HG03280 (cell line): ENCODE data around the gene SUSD3.

Source experiments
- ATAC-seq: cut with Tn5 transposase; IDR thresholded peaks from one replicate; pipeline ENCODE4 v1.9.1; 2021; ENCODE audit warnings: mild to moderate bottlenecking, moderate library complexity; ENCODE audit not compliant: unreplicated experiment

Gene SUSD3

DNA sequence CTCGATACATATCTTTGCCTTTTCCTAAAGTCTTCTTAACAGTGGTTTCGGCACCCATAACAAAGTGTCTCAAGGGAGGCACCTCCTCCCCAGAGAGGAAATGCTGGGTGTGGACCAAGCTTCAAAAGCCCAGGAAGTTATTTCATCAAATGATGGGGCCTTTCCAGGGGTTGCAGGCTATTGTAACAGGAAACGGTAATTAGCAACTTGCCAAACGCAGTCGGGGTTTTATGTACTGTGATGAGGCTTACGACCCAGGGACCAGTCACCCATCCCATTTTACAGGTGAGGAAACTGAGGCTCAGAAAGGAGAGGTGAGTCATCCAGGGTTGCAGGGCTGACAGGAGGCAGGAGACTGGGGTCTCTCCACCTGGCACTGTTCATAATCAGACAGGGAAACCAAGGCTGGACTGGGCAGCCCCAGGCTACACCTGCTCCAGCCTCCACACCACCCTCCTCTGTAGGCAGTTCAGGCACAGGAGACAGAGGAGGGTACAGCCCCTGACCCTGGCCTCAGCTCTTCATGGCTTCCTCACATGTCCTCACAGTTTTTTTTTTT, 30.0 kb upstream of the SUSD3 start:
- ATAC-seq = no peak

DNA sequence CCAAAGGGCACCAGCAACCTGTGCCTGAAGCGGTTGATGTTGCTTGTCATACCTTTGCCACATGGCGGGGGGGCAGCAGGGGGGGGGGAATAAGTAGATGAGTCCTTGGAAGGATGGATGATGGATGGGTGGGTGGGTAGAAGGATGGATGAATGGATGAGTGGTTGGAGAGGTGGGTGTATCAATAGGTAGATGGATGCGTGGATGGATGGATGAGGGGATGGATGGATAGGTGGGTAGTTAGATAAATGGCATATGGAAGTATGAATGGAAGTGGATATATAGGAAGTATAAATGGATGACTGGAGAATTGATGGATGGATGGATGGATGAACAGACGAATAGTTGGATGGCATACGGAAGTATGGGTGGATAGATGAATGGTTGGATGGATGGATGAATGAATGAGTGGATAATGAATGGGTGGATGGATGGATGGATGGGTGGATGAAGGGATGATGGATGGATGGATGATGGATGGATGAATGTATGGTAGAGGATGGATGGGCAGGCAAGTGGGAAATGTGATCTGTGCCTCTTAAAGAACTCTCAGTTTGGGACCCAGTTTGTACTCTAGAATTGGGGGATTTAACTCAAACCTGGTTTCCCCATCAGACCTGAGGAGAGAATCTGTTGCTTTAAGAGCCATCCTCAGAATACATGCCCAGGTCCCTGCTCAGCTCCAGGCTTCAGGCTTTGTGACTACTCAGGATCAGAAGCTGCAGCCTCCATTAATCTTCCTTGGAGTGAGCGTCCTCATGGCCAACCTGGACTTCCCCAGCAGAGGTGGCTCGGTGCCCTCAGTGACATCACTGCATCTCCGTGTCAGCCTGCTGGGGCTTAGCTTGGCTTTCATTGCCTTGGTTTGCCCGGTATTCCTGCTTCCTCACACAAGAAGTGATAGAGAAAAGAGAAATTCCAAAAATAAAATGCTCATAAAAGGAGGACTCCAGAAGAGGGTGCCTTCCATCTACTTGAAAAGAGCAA, 27.6 kb upstream of the SUSD3 start:
- no peak for ATAC-seq

DNA sequence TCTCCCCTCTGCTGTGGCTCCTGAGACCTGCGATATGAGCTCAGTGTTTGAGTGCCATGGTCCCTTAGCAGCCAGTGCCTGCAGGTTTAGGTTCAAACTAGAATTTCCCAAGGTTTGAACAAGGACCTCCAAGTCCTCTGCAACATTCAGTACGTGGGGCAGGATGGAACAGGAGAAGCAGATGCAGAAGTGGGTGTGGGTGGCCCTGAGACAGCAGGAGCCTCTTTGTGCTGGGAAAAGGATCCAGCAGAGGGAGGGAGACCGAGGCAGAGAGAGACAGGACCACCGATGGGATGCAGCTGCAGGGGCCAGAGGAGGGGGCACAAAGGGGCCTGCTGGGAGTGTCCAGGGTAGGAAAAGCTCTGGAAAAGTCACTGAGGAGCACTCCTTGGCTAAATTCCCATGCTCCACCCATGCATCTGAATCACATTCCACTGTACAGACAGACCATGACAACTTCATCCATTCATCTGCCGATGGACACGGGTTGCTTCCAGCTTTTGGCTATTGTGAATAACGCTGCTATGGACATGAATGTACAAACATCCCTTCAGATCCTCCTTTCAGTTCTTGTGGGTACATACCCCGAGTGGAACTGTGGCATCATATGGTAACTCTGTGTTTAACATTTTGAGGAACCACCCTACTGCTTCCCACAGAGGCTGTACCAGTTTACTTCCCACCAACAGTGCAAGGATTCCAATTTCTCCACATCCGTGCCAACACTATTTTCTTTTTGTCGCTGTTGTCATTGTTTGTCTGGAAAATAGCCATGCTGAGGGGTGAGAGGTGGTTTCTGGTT, 26.7 kb upstream of the SUSD3 start:
- ATAC-seq = no peak

DNA sequence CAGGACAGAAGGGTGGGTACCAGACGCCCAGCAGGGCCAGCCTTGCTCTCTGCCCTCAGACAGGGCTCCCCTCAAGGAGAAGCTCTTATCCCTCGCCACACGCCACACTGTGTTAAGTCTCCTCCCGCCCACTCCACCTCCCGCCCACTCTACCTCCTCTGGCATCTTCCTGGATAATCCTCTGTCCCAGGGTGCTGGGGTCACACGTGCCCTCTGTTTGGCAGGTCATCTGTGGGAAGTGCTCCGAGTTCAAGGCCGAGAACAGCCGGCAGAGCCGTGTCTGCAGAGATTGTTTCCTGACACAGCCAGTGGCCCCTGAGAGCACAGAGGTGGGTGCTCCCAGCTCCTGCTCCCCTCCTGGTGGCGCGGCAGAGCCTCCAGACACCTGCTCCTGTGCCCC, 26.0 kb upstream of the SUSD3 start:
- no peak for ATAC-seq

DNA sequence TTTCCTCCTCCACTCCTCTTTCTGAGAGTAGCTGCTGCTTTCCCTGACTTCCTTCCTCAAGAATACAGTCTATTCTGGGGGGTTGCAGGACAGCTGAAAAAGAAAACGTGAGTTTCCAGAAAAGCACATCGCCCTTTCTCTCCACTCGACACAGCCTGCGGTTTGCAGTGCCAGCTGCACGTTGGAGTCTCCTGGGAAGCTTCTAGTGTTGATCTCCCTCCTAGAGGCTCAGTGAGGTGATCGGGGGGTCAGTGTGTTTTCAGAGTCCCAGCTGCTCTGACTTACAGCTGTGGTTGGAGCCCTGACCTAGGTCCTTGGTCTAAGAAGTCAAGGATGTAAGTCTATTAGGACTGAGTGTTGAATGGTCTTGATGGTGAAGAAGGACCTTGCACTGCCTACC, 25.0 kb upstream of the SUSD3 start:
- ATAC-seq = no peak

DNA sequence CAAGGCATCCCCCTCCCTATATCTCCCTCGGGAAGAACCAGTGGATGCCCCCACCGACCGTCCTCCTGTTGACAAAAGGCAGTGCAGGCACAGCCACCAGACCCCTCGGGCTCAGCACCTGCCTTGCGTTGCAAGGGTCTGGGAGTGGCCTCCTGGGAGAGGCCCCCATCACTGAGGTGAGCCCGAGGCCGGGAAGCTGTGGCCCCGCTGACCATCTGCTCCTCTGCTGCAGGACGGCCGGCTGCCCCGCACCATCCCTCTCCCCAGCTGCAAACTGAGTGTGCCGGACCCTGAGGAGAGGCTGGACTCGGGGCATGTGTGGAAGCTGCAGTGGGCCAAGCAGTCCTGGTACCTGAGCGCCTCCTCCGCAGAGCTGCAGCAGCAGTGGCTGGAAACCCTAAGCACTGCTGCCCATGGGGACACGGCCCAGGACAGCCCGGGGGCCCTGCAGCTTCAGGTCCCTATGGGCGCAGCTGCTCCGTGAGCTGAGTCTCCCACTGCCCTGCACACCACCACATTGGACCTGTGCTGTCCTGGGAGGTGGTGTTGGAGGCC, 23.3 kb upstream of the SUSD3 start:
- no peak for ATAC-seq

DNA sequence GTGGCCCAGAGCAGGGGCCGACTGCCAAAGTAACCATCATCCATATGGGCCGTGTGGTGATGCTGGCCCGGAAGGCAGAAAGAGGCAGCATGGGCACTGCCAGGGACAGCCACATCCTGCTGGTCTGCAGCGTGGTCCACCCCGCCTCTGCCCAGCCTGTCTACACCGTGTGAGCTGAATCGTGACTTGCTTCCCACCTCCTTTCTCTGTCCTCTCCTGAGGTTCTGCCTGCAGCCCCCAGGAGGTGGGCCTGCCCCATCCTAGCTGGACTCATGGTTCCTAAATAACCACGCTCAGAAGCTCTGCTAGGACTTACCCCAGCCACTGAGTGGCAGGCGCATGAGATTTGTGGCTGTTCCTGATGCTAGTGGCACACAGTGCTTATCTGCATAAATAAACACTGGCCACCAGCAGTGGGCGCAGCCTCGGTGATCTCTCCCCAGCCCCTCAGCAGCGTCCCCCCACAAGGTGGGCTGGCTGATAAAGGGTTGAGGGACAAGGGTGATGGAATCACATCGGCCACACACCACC, 22.6 kb upstream of the SUSD3 start:
- ATAC-seq = no peak

DNA sequence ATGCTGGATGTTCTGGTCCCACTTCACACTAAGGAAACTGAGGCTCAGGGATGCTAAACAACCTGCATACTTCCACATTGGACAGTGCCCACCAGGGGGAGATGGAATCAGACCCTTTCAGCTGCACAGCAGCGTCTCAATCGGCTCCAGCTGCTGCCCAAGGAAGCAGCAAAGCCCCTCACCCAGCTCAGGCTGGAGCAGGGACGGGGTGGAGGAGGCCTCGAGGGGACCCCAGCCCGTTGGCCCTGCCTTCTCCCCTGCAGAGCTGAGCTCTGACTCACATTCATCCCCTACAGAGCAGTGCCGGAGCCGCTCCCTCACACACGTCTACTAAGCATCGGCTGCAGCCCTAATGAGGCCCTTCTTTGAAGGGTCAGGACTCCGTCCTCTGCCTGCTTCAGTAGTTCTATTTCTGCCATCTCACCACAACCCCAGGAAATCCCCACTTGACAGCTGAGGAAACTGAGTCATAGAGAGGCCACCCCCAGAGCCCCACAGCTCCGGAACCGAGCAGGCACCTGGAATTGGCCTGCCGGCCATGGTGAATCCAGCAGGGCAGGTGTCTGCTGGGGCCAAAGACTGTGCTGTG, 21.5 kb upstream of the SUSD3 start:
- no peak for ATAC-seq

DNA sequence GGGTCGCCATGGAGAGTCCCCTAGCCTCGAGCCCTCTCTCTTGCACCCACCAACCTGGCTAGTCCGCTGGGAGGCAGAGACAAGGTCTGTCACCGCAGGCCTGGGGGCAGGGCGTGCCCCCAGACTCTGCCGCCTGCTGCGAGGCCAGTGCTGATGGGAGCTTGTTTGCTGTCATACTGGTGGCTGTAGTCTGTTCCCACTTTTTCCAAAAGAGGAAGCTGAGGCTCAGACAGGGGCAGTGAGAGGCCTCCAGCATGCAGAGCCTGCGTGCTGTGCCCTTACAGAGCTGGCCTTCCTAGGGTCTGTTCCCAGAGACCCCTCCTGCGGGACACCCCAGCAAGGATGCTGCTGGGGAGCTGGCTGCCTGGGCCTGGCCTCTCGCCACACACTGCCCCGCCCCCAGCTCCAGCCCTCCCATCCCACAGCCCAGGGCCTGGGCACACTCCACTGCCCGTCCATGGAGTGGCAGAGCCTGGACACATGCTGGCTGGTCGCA, 21.0 kb upstream of the SUSD3 start:
- no peak for ATAC-seq

DNA sequence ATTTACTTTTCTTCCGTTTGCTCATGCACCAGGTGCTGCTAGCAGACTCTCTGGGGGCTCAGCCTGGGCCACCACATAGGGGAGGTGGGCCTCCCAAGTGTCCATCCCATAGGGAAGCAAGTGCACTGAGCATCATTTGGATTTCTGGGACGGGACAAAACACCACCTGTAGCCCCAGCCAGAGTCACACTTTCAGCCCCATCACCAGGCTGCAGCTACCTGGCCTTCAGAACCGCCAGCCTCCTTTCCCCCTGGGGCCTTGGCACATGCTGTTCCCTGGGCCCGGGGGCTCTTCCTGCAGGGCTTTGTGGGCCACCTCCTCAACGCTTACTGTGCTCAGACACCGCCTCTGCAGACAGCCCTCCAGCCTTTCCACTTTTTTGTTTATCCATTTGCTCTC, 19.6 kb upstream of the SUSD3 start:
- ATAC-seq = no peak

DNA sequence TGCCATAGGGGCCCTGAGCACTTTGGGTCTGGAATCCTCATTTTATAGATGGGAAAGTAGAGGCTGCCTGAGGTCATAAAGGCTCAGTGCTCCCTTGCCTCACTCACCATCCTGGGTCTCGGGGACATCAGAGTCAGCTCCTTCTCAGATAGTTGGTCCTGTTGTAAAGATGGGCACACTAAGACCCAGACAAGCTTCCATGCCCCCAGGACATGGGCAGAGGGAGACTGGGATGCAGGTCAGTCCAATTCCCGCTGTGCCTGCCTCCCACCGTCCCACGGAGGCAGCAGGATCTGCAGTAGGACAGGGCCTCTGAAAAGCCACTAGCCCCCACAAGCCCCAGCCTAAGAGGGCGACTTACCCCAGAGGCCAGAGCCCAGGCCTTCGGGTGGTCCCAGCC, 19.0 kb upstream of the SUSD3 start:
- no peak for ATAC-seq

DNA sequence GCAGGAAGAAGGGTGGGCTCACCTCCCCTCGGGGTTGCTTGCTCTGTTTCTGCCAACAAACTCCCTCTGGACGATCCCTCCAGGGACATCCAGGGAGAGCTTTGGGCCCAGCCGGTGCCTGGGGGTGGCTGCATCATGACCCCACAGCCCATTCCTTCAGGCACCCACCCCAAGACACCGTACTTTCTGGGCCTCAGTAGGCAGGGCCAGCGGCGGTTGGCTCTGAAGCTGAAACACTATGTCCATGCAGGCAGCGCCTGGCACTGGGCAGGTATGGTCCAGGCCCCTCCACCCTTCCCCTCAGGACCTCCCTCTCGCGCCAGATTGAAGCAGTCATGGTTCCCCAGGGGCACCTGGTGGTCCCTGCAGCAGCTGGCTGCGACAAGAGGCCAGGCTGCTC, 18.5 kb upstream of the SUSD3 start:
- no peak for ATAC-seq

DNA sequence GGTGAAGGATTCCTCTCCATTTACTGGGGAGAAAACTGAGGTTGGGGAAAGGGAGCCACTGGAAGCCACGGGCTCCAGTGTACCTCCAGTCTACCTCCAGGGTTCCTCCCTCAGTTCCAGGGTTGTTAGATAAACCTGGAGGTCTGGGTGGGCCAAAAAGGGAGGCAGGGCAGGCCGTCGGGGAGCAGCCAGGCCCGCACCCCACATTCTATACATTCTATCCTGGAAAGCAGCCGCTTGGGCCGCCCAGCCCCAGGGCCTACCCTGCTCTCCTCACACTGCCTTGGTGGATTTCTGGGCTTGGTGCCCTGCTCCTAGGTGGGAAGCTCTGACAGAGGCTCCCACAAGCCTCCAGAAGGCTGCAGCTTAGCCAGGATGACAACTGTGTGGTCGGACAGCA, 18.1 kb upstream of the SUSD3 start:
- ATAC-seq = no peak

DNA sequence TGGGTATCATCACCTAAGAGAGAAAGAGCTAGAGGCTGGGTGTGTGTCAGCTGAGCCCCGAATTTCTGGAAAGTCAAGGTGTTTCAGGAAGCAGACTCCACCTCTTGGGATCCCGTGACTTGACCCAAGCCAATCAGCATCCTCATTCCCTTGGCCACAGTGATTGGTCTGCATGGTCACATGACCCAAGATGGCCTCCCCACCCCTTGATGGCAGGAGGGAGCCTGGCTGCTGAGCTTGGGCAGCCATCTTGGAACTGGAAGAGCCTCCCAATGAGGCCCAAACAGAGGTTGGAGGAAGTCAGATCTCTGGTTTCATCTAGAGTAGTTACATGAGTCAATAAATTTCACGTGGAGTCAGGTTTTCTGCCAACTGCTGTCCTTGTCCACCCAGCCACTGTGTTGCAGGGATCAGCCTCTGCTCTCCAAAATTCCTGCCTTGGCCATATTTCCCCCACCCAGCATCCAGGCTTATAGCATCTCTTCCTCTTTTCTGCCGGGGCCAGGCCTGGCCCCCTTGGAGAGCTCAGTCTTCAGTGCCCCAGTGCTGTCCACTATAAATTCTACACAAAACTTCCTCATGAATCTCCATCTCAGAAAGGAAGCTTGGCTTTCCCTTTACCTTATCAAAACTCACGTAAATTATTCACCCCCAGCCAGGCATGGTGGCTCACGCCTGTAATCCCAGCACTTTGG, 17.2 kb upstream of the SUSD3 start:
- no peak for ATAC-seq

DNA sequence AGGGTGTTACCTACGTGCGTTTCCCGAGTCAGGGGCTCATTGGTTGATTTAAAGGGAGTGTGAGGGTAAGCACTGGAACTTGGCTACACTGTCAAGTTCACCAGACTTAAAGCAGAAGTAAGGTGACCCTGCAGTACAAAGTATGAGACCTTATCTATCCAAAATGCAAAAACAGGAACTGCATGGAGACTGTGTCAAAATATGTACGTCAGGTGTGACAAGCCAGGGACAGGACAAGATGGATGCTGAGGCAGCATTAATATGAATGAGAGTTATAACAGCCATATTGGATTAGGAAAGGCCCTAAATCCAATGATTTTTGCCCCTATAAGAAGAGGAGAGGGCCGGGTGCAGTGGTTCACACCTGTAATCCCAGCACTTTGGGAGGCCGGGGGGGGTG, 15.4 kb upstream of the SUSD3 start:
- ATAC-seq = no peak

DNA sequence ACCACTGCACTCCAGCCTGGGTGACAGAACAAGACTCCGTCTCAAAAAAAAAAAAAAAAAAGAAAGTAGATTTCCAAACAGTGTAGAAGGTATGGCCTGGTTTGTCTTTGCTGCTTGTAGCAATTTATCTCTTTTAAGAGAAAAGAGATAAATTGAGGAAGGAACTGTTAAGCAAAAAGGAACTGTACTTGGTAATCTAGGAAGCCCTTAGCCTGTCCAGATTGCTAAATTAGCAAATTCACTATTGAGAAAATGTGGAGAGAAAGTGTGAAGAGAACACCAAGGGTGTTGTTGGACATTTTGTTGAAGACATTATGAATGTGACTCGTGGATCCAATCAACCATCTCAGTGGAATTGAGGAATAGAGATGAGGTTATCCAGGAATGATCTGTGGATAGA, 13.0 kb upstream of the SUSD3 start:
- no peak for ATAC-seq

DNA sequence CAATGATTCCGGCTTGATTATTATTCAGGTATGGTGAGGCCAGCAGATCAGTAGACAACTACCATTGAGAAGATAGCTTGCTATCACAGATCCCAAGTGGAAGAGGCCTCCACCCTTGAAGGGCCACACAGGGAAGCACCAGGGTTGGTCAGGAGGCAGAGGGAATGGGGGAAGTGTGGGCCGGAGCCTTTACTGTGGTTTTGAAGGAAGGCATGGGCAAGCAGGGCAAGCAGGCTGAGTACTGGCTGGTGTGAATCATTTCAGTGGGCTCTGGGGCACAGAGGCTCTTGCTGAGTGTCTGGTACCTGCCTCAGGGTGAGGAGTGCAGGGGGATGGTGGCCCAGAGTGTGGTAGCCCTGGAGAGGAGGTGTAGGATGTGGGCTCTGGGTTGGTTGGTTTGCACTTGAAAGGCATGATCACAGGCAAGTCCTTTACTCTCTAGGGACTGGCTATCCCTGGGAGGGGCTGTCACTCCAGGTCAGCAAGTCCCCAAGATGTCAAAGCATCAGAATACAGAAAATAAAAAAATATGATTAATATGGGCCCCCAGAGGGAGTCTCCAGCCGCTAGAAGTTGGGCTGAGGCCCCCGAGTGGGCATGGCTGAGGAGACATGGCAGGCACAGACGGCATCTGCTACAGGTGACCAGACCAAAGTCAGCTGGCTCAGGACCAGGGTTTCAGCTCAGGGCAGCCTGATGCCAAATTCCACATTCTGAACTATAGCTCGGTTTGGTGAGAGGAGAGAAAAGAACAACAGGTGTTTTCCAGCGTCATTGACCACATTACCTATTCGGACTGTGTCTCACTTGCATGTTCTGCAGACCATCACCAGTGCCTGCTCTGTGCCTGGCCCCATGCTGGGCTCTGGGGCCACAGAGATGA, 9.7 kb upstream of the SUSD3 start:
- no peak for ATAC-seq

DNA sequence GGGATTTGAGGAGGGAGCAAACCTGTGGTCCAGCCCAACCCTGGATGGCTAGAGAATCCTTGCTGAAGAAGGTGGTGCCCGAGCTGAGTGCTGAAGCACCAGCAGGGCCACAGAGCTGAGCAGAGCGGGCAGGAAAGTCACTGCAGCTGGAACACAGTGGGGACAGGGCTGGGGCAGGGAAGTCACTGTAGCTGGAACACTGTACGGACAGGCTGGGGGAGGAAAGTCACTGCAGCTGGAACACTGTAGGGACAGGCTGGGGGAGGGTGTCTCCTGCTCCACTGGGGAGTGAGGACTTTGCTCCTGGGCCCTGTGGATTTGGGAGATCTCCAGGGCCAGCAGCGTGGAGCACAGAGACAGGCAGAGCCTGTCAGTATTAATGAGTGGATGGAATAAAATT, 9.0 kb upstream of the SUSD3 start:
- ATAC-seq = no peak

DNA sequence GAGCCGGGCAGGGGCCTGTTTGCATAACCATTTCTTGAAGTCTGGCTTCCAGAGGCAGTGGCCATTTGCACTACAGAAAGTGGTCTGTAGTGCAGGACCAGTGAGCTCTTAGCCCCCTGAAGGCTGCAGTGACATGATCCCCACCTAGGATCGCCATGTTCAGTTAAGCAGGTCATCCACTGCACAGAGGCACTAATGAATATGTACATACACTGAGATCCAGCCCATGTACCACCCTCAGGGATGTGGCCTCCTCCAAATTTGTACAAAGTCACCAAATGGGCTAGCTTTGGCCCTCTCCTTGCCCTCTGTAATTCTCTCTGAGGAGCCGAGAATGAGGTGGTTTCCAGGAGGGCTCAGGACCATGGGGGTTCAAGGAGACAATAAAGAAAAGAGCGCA, 8.3 kb upstream of the SUSD3 start:
- ATAC-seq = no peak
